Stimulated activated CD4-positive, alpha-beta T cell treated with anti-CD3 and anti-CD28 coated beads, Interleukin-1b, Interleukin-23, amount 100 ng/mL, for 4 hours (primary cell): ENCODE data around the gene MDH2.
"Not testable (repeated sequence)": the region's sequence is repeated elsewhere in the genome, so short reads cannot be mapped to it uniquely, and the experiment has no call there.

Experiments used
- DNase-seq, 2 donors: peaks; one replicate each; pipeline ENCODE4 v3.0.0-alpha.2; 2020; ENCODE audit warnings: low read depth in 2 of 2

Gene MDH2

GRCh38 chr7:76113042-76113630 is 65.2 kb downstream of the MDH2 start:
- not testable (repeated sequence) for DNase-seq

- DNase-seq: not testable (repeated sequence)
Measured at GRCh38 chr7:76114742-76115141, 66.8 kb downstream of the MDH2 start.
